Superior temporal gyrus (tissue), 1 donor: Measurements from ENCODE around the gene TSHR.
"Not testable (repeated sequence)": the region's sequence is repeated elsewhere in the genome, so short reads cannot be mapped to it uniquely, and the experiment has no call there.

ENCODE experiments used
- DNase-seq: peaks from one replicate; pipeline ENCODE4 v3.0.0-alpha.2; 2016; ENCODE audit errors: extremely low spot score

The TSHR gene

DNA sequence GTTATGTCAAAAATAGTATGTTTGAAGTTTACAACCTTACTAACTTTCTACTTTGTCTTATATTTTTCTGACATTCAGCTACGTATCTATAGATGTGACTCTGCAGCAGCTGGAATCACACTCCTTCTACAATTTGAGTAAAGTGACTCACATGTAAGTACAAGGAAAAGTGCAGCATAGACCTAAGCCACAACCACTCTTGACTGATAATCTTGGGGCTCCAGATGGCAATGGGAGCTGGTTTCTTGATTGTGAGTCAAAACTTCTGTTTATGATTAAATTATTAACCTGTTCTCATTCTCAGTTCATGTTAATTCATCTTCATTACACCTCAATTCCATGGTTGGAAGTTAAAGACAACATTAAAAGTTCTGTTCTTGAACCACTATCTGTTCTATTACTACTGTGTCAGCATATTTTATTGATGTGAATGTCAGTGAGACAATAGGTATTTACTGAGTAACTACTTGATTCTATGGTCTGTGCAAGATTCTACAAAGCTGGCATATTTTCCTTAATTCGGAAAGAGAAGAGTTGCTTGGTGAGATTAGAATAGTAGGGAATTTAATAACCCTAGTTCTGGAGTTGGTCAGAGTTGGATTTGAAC lies 112.9 kb downstream of the TSHR start:
- DNase-seq = no peak

DNA sequence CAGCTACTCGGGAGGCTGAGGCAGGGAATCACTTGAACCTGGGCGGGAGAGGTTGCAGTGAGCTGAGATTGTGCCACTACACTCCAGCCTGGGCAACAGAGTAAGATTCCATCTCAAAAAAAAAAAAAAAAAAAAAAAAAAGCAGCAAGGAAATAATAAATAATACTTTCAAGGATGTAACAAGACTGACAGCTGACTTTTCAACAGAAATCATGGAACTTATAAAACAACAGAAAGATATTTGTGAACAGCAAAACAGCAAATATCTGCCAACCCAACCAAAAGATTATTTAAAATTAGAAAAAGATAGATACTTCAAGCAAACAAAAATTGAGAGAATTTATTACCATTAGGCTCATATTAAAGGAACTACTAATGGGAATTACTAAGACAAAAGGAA lies 115.1 kb downstream of the TSHR start:
- DNase-seq = no peak

DNA sequence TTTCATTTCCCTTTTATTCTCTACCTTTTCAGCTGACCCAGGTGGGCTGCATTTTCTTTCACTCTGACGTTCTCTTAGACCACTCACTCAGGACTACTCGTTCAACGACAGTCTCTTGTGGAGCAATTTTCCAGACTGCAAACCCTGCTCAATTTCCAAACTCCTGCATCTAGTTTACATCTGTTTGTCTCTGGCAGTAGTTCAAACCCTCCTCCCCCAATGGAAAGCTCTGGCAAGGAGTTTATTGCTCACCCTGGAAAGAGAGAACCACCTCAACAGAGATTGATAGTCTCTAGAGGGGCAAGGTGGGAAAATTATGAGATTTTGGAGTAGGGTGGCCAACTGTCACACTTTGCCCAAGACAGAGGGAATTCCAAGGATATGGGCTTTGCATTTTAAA lies 130.2 kb downstream of the TSHR start:
- no peak for DNase-seq

DNA sequence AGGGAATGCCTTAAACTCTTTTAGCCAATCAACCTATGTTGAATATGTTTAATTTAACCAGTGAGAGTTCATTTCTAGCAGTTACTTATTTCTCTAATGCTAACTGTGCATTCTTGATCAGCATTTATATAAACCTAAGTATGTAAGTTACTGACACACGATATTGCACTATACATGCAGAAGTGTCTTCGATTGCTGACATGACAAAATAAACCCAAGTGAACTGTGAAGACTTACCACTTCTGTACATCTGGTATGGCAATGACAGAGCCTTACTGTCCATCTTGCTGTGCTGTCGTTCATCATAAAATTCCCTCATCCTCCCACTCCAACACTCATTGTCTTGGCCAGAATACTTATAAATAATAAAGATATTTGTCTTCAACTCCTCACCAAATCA lies 131.8 kb downstream of the TSHR start:
- DNase-seq = no peak

DNA sequence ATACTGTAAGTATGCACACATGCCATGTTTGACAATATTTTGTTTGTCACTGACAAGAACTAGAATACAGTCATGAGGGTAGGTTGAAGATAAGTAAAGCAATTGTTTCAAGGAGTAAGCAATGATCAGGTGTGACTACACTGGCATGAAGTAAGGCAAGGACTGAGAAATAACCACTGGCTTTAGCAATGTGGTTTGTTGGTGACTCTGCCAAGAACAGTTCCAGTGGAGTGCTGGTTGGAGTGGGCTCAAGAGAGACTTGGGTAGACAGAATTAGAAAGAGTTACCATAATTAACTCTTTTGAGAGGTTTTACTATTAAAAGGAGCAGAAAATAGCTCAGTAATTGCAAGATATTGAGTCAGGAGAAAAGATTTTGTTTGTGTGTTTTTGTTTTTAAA lies 135.7 kb downstream of the TSHR start:
- DNase-seq = no peak

DNA sequence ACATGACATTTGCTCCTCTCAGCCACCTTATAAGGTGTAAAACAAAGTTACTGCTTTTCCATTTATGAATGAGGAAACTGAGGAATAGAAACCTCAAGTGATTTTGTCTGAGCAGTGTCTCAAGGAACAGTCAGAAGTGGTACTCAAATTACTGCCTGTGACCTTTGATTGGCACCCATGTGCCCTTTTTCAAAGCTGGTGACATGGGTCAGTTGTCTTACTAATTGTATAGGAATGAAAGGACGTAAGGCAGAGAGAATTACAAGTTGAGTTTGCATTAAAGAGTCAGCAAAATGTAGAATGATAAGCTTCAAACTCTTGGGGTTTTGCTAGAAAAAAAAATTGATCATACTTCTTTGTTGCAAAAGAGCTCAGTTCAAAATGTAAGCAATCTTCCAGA lies 136.2 kb downstream of the TSHR start:
- no peak for DNase-seq

DNA sequence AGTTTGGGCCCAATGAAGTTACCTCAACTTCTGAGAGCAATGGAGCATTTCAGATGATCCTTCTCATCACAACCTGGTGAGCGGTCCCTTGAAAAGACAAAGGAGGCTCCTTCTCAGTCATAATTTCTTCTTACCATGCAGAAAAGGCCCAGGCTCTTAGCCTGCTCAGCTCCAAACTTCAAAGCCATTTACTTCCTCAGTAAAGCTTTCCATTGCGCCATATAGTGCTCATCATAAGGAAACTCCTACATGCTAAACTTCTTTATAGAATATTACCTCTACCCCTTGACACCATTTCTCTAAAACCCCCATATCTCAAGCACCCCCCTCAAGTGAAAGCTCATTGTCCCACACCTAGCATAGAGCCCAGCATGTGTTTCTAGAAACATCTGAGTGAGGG lies 138.2 kb downstream of the TSHR start:
- no peak for DNase-seq

DNA sequence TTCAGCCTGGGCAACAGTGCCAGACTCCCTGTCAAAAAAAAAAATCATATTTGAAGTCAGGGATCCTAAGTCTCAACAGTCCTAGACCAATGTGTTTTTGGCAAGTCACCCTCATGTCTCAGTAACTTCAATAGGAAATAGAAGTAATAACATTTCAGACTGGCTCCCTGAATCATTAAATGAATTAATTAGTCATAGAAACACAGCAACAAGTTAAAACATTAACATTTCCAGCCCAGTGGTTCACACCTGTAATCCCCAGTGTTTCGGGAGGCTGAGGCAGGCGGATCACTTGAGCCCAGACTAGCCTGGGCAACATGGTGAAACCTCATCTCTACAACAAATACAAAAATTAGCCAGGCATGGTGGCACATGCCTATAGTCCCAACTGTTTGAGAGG lies 140.1 kb downstream of the TSHR start:
- DNase-seq = no peak

DNA sequence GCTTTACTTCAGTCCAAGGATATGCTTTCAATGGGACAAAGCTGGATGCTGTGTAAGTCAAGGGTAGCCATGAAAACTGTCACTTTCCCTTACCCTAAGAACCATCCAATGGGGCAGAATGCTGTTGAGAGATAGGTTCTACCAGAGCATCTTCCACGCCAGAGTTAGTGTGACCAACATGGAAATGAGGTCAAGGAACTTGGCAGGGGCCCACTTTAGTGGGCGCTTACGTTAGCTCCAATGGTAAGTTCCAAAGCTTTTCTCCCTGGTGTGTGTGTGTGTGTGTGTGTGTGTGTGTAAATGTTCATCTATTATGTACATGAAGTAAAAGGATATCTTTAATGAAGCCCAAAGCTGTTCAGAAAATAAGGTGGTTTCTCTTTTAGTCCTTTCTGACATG lies 141.2 kb downstream of the TSHR start:
- DNase-seq = no peak

DNA sequence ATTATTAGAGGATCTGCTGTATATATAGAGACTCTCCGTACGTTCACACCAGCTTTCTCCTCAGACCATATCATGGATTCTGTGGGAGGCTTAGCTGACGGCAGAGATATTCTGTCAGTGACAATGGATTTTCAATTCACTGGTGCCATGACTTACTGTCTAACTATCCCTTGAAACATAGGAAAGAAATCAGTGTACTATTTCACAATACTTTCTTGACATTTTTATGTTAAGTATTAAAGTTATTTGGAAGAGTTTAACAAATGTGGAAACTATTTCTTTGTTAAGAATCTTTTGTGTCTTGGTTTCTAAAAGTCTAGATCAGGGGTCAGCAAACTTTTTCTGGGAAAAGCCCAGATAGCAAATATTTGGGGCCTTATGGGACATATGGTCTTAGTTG lies 146.8 kb downstream of the TSHR start:
- no peak for DNase-seq

DNA sequence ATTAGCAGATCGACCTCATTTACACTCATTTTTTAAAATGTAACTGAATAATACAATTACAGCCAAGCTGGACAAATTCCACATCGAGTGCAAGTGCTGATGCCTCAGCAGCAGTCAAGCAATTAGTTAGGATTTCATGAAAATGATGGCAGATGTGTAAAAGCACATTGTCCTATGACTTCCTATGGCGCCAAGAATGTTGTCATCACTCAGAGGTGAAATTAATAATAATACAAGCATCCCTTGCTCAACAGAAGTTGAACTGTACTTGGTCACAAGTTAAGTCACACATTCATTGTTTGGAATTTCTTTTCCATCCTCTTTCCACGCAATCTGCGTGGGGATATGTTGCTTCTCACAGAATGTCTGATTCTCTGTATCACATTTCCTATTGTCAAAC lies 148.0 kb downstream of the TSHR start:
- DNase-seq = no peak

DNA sequence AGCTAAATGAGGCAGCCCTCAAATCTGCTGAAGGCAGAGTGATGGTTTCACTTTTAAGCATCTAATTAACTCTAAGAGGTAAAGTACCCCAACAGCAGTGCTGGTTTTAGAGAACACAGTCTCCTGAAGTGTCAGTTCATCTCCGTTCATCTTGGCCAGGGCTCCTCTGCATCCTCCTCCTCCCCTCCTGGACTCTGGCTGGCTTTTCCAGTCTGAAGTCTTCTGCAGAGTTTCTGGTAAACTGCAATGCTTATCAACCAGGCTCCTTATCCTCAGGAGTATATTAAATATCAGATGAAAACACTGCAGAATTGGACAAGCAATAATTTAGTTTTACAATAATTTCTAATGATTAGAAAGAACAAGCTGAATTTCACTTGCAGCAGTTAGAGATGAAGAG lies 150.0 kb downstream of the TSHR start:
- no peak for DNase-seq

DNA sequence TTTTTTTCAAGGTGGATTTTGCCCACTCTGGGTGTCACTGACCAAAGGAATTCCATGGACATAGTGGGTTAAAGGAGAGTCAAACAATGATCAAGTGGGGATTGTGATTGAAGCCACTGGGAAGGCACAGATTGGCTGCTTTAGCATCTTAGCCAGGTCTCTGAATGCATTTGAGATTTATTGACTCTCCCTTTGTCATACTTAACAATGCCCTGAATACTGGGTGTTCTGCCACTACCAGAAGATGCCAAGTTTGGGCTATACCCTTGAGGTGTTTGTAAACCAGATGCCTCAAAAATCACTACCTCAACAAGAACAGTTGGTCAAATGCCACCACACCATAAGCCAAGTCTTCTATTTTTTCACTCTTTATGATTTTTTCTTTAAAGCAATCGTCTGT lies 150.5 kb downstream of the TSHR start:
- DNase-seq = no peak

DNA sequence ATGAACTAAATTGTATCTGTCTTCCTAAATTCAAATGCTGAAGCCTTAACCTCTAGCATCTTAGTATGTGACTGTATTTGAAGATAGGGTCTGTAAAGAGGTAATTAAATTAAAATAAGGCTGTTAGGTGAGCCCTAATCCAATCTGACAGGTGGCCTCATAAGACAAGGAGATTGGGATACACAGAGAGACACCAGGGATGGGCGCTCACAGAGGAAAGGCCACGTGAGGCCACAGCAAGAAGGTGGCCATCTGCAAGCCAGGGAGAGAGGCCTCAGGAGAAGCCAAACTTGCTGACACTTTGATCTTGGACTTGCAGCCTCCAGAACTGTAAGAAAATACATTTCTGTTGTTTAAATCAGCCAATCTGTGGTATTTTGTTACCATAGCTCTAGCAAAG lies 154.8 kb downstream of the TSHR start:
- no peak for DNase-seq

DNA sequence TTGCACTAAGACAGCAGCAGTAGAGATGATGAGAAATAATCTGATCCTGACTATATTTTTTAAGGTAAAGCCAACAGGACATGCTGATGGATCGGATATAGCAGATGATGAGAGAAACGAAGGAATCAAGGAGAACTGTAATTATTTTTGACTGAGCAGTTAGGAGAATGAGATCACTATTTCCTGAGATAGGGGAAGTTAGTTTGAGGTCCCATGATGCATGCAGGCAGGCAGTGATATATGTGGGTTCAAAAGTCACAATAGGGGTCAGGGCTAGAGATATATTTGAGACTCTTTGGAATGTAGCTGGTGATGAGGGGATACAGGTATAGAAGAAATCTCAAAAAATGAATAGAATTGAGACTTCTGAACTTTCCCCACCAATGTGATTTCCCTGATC lies 157.8 kb downstream of the TSHR start:
- no peak for DNase-seq

DNA sequence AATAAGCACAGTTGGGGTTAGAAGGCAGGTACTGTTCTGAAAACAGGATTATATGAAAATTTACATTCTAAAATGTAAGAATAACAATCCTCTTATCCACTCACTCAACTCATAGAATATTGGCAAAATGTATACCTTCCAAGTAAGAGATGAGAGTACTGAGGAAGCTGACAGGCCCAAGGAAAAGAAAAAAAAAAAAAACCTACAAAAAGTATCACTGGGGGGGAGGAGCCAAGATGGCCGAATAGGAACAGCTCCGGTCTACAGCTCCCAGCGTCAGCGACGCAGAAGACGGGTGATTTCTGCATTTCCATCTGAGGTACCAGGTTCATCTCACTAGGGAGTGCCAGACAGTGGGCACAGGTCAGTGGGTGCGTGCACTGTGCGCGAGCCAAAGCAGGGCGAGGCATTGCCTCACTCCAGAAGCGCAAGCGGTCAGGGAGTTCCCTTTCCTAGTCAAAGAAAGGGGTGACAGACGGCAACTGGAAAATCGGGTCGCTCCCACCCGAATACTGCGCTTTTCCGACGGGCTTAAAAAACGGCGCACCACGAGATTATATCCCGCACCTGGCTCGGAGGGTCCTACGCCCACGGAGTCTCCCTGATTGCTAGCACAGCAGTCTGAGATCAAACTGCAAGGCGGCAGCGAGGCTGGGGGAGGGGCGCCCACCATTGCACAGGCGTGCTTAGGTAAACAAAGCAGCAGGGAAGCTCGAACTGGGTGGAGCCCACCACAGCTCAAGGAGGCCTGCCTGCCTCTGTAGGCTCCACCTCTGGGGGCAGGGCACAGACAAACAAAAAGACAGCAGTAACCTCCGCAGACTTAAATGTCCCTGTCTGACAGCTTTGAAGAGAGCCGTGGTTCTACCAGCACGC lies 158.8 kb downstream of the TSHR start:
- not testable (repeated sequence) for DNase-seq

DNA sequence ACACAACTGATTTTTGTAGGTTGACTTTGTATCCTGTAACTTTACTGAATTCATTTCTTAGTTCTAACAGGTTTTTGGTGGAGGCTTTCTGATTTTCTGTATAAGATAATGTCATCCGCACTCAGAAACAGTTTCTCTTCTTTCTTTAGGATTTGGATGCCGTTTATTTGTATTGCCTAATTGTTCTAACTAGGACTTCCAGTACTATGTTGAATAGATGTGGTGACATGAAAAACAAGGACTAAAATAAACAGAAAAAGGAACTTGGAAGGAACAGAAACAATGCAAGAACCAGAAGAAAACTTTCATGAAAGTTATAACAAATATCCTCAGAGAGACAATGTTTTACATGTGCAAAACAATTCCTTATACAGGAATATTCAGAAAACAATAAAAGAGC lies 165.1 kb downstream of the TSHR start:
- DNase-seq = no peak

DNA sequence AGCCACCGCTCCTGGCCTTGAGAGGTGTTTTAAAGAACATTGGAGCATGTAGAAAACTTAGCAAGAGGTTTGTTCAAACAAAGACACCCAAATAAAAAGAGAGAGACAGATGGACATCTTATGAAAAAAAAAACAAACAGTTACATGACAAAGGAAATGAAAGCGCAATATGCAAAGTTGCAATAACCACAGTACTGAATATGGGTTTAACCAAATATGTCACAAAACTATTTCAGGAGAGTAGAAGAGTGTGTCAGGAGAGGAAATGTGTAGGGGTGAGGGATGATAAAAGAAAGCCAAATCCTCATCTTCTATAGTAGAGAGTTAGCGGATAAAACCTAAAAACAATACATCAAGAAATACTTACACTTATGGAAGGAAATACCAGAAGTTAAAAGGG lies 166.9 kb downstream of the TSHR start:
- DNase-seq = no peak

DNA sequence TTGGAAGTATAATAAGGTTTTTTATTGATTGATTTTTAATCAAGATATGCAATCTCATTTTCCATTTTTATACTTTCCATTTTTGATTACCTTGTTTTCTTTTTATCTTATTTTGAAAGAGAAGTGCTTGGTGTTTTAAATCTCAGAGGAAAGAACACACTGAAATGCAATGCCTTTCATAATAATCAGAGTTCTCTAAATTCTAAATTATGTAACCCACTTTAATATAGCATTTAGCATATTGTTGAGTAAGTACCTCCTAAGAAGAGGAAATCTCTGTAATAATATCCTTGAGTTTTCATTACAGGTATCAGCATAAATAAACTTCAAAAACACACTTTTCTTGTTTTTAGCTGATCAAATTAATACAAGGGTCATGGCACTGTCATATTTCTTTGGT lies 168.4 kb downstream of the TSHR start:
- DNase-seq = no peak

DNA sequence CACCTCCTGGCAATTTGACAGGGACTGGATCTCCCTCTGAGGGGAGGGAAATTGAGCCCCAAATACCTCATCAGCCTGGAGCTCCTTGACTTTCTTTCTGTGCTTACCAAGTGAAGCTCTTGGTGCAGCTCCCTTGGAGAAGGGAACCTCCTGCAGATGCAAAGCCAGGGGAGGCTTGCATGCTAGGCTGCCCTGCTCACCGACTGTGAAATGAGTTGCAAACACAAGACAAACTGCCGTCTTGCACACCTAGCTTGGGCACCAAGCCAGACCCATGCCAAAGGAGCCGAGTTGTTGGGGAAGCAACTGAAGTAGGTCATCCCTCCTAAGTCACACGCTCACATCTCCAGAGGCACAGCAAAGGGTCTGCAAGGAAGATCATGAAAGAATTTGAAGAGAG lies 170.1 kb downstream of the TSHR start:
- DNase-seq = no peak

DNA sequence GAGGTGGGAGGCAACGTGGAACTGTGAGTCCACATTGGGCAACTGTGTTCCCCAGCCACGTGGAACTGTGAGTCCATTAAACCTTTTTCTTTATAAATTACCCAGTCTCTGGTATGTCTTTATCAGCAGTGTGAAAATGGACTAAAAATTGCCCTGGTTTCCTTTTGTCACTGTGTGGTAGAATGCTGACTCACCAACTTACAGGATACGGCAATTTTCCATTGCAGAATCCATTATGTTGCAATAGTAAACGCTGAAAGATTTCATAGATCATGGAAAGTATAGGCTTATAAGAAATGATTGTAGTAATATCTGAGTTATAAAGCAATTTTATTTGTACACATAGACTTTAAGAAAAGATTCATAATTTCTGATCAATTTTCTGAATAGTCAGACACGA lies 172.4 kb downstream of the TSHR start:
- DNase-seq = no peak

DNA sequence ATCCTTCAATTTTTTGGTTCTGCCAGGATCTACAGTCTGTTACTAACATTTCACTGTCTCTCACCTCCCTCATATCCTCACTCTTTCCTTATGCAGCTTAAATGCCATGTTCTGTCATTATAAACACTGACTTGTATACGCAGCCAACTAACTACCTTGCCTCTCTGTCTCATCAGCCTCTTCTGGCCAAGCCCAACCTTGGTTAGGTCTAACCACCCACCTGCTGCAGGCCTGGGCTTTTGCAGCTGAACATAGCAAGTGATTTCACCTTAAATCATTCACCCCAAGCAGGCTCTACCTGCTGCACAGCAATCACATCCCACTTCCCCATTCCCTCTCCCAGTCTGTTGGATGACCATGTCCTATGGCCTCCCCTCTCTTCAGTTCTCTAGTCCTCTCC lies 173.8 kb downstream of the TSHR start:
- DNase-seq = no peak

DNA sequence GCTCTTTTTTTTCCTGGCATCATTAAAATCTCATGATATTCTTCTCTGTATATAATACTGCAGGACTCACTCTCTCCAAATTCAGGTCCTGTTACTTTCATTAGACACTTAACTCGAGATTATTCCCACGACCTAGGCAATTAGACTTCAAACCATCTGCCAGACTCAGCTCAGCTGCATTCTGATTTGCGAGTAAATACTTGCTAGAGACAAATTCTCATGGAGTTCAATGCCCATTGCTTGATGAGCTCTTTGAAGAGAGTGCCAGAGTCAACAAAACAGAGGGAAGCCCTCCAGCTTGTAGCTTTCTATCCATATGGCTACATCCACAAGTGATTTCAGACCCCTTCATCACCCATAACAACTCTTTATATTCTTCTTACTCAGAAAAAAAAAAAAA lies 177.0 kb downstream of the TSHR start:
- no peak for DNase-seq

DNA sequence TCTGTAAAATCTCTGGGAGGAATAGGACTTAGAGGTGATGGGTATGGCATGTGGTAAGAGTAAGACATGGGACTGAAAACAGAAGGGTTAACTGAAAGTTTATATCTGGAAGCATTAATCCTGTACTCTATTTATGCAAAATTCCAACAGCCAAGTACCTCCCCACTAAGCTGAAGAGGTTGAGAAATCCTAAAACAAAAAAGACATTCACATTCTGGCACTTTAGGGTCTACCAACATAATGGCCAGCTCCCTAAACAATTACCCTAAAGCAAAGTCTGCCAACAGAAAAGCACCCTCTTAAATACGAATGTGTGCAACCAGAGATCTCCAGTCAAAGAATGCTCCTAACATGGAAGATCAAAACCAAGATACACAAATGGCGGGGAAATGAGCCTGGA lies 178.0 kb downstream of the TSHR start:
- DNase-seq = no peak
